ENCODE data around the gene SHROOM3.

DNA sequence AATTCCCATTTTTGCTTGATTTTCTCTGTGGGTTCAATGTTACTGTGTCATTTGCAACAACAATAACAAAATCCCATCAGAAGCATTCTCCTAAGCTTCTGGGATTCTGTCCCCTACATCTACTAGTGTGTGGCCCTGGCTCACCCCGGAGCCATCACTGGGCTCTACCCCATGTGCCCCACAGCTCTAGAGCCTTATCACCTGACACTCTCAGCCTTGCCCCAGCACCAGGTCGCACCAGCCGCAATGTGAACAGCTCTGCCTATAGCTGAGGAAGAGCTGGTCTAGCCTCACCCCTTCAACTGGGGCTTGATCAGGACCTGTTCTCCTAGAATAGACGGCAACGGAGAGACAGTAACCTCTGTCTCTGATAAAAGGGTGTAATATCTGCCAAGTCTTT lies 161.7 kb downstream of the SHROOM3 start:
- TF ChIP-seq POLR2A (IDR thresholded peaks at IDR 0.05; ENCODE audit: low read length): no peak
- no peak for TF ChIP-seq GATA1 (IDR thresholded peaks at IDR 0.05; ENCODE audit: low read depth, low read length)

Data from erythroblast (primary cell).